Mucosa of stomach (tissue), 1 donor: ENCODE data around the gene THAP11.

ENCODE experiments used
- H3K27me3 ChIP-seq: one replicate; pipeline ENCODE4 v1.7.0; 2013; ENCODE audit warnings: mild to moderate bottlenecking, low read length; ENCODE audit not compliant: control insufficient read depth, insufficient read depth
- H3K36me3 ChIP-seq: one replicate; pipeline ENCODE4 v1.7.0; 2013; ENCODE audit warnings: low read length; ENCODE audit not compliant: control insufficient read depth, insufficient read depth
- H3K4me1 ChIP-seq: one replicate; pipeline ENCODE4 v1.7.0; 2013; ENCODE audit warnings: mild to moderate bottlenecking, low read length; ENCODE audit not compliant: control insufficient read depth, insufficient read depth
- H3K4me3 ChIP-seq: one replicate; pipeline ENCODE4 v1.7.0; 2013; ENCODE audit warnings: low read length
- H3K9ac ChIP-seq: one replicate; pipeline ENCODE4 v1.7.0; 2013; ENCODE audit warnings: mild to moderate bottlenecking, low read length, moderate library complexity
- H3K9me3 ChIP-seq: one replicate; pipeline ENCODE4 v1.7.0; 2013; ENCODE audit warnings: mild to moderate bottlenecking, low read length, moderate library complexity; ENCODE audit not compliant: control insufficient read depth
- donor health status: Pancreatic carcinoma.

The THAP11 gene

DNA sequence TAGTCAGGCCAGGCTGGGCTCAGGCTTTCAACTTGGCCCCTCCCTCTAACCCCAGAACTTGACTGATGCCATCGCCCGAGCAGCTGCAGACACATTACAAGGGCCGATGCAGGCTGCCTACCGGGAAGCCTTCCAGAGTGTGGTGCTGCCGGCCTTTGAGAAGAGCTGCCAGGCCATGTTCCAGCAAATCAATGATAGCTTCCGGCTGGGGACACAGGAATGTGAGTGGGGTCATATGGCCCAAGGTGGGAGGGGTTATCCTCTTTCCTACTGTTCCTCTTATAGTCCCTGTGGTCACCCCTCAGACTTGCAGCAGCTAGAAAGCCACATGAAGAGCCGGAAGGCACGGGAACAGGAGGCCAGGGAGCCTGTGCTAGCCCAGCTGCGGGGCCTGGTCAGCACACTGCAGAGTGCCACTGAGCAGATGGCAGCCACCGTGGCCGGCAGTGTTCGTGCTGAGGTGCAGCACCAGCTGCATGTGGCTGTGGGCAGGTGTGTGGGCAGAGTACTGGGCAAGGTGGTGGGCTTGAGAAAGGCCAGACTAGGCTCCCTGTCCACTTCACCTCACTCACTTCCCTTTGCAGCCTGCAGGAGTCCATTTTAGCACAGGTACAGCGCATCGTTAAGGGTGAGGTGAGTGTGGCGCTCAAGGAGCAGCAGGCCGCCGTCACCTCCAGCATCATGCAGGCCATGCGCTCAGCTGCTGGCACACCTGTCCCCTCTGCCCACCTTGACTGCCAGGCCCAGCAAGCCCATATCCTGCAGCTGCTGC is 40.4 kb downstream of the THAP11 start:
- peaks cover 48% of the 10 kb centered on the region for H3K36me3 ChIP-seq
- no peak overlapping the region for H3K9ac ChIP-seq
- H3K4me3 ChIP-seq: no peak overlapping the region
- no peaks in the 10 kb centered on the region for H3K27me3 ChIP-seq
- H3K4me1 ChIP-seq: peaks cover 10% of the 10 kb centered on the region
- no peaks in the 10 kb centered on the region for H3K9me3 ChIP-seq

DNA sequence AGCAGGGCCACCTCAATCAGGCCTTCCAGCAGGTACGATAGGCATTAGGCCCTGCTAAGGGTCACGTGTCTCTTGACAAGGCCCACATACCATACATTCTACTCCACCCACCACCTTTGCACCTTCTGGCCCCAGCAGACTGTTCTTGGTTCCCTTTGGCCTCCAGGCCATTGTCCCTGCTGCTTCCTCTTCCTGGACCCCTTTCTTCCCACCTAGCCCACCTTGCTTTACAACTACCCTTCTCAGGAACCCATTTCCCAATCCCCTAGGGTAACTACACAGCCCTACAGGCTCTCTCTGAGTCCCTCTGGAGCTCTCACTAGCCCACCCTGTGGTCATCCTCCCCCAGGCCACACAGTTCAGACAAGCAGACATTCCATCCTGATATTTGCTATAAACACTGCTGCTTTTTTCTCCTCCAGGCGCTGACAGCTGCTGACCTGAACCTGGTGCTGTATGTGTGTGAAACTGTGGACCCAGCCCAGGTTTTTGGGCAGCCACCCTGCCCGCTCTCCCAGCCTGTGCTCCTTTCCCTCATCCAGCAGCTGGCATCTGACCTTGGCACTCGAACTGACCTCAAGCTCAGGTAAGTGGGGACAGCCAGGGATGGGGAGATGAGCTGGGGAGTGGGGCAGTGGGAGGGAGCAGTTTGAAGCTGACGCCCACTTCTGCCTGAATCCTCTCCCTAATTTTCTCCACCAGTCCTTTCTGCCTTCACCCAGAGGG is 41.2 kb downstream of the THAP11 start:
- Histone ChIP-seq H3K36me3 (peaks cover 44% of the 10 kb centered on the region), H3K9ac (no peak overlapping the region), H3K4me1 (peaks cover 10% of the 10 kb centered on the region)

DNA sequence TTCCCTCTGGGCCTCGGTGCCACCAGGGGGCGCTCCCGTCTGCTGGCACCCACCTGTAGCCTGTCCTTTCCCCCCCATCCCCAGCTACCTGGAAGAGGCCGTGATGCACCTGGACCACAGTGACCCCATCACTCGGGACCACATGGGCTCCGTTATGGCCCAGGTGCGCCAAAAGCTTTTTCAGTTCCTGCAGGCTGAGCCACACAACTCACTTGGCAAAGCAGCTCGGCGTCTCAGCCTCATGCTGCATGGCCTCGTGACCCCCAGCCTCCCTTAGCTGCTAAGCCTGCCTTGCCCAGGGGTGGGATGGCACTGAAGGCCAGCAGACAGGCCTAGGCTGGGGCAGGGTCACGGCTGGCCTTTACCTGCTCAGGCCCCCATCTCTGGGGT is 41.7 kb downstream of the THAP11 start:
- peaks cover 10% of the 10 kb centered on the region for H3K4me1 ChIP-seq
- H3K36me3 ChIP-seq: peaks cover 44% of the 10 kb centered on the region
- H3K27me3 ChIP-seq: no peaks in the 10 kb centered on the region
- H3K9me3 ChIP-seq: no peaks in the 10 kb centered on the region
- no peak overlapping the region for H3K4me3 ChIP-seq
- no peak overlapping the region for H3K9ac ChIP-seq

More for the DNA sequence above, 41.2 kb downstream of the THAP11 start:
- H3K9me3 ChIP-seq: no peaks in the 10 kb centered on the region
- H3K4me3 ChIP-seq: no peak overlapping the region
- H3K27me3 ChIP-seq: no peaks in the 10 kb centered on the region

DNA sequence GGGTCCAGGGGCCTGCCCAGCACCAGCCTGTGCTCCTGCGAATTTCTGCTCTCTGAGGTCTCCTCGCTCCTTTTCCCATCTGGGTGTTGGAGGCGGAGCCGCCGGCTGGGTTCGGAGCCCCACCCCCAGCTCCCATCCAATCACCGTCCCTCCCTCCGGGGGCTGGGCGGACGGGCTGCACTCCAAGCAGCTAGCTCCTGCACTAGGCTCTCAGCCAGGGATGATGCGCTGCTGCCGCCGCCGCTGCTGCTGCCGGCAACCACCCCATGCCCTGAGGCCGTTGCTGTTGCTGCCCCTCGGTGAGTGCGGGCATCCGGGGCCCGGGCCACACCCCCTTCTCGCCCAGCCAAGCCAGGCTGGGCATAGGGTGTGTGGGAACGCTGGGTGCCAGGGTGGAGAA is 42.6 kb downstream of the THAP11 start, which contains the start of gene NRN1L:
Gene NRN1L (plus strand): TSS at position 202 of the 400 bp plus-strand sequence. CDS start 19 bp downstream, at position 221.
- H3K36me3 ChIP-seq: peaks cover 37% of the 10 kb centered on the region
- peaks cover 10% of the 10 kb centered on the region for H3K4me1 ChIP-seq
- H3K9ac ChIP-seq: no peak within 1 kb of the TSS
- no peaks in the 10 kb centered on the region for H3K9me3 ChIP-seq
- H3K27me3 ChIP-seq: no peaks in the 10 kb centered on the region
- H3K4me3 ChIP-seq: no peak within 1 kb of the TSS

DNA sequence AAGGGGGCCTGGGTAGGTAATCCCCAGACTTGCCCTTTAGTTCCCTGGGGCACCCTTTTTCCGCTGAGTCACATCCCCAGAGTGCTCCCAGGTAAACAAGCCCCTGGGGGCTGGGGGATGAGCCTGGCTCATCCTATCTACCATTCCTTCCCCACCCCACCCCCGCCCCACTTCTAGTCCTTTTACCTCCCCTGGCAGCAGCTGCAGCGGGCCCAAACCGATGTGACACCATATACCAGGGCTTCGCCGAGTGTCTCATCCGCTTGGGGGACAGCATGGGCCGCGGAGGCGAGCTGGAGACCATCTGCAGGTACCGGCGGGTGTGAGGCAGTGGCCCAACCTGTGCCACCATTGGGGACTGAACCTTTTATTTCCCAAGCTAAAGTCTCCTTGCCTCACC is 43.4 kb downstream of the THAP11 start:
- Histone ChIP-seq H3K27me3 (no peaks in the 10 kb centered on the region), H3K9me3 (no peaks in the 10 kb centered on the region), H3K4me3 (no peak overlapping the region), H3K36me3 (peaks cover 29% of the 10 kb centered on the region), H3K4me1 (peaks cover 10% of the 10 kb centered on the region), H3K9ac (no peak overlapping the region)

DNA sequence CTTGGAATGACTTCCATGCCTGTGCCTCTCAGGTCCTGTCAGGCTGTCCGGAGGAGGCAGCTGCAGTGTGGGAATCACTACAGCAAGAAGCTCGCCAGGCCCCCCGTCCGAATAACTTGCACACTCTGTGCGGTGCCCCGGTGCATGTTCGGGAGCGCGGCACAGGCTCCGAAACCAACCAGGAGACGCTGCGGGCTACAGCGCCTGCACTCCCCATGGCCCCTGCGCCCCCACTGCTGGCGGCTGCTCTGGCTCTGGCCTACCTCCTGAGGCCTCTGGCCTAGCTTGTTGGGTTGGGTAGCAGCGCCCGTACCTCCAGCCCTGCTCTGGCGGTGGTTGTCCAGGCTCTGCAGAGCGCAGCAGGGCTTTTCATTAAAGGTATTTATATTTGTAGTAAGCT is 43.9 kb downstream of the THAP11 start:
- no peaks in the 10 kb centered on the region for H3K9me3 ChIP-seq
- peaks cover 25% of the 10 kb centered on the region for H3K36me3 ChIP-seq
- H3K9ac ChIP-seq: no peak overlapping the region
- H3K4me1 ChIP-seq: peaks cover 10% of the 10 kb centered on the region
- H3K4me3 ChIP-seq: no peak overlapping the region
- no peaks in the 10 kb centered on the region for H3K27me3 ChIP-seq

DNA sequence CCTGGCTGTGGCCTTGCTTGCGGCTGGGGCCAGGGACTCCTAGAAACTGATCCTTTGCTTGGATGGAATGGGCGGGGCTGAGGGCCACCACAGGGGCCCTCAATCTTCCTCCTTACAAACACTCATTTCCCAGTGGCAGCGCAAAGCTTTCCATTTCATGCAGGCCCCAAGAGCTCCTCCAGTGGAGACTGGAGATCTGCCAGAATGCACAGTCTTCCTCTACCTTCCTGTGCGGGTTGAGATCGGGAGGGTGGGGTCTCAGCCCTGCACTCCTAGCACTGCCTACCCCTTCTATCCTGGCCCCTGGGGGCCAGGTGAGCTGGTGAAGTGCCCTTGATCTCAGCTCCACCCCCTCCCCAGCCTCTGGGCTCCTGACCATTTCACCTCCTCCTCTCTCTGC is 44.3 kb downstream of the THAP11 start:
- Histone ChIP-seq H3K36me3 (peaks cover 21% of the 10 kb centered on the region), H3K9ac (no peak overlapping the region), H3K4me3 (no peak overlapping the region), H3K27me3 (no peaks in the 10 kb centered on the region), H3K9me3 (no peaks in the 10 kb centered on the region), H3K4me1 (peaks cover 10% of the 10 kb centered on the region)

DNA sequence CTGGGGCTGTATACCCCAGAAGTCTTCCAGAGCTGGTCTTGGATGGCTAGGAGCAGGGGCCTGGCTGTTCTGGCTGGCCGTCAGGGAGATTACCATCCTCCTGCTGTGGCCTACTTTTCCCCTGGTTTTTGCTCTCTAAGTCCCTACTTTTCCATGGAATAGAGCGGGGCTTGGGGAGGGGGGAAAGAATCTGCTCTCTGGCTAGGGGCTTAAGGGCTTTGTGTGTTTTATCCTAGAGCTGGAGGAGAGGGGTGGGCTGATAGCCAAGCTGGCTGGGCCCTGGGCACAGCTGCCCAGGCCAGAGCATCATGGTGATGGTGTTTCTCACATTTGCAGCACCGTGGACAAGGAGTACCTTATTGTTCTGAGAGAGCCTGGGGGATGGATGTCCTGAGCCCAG is 46.2 kb downstream of the THAP11 start:
- H3K4me1 ChIP-seq: peaks cover 4% of the 10 kb centered on the region
- no peaks in the 10 kb centered on the region for H3K9me3 ChIP-seq
- no peak overlapping the region for H3K4me3 ChIP-seq
- H3K9ac ChIP-seq: no peak overlapping the region
- H3K27me3 ChIP-seq: no peaks in the 10 kb centered on the region
- peaks cover 6% of the 10 kb centered on the region for H3K36me3 ChIP-seq

DNA sequence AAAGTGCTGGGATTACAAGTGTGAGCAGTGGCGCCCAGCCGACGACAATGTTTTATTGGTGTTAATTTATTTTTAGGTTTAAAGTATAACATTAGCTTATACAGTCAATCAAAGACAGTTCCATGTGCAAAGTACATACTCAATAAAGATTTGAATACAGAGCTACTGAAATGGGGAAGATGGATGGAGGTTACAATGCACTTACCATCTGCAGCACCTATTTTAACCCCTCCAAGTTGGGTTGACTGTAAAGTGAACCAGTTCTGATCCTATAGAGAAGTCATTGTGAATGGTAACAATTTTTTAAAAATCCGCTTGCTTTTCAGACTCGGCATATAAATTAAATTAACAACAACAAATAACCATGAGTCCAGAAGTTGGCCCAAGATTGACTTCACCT is 50.3 kb downstream of the THAP11 start:
- Histone ChIP-seq H3K27me3 (no peaks in the 10 kb centered on the region), H3K4me3 (peak overlapping the region; percentile 33), H3K9me3 (no peaks in the 10 kb centered on the region), H3K9ac (peak overlapping the region; percentile 64), H3K36me3 (no peaks in the 10 kb centered on the region), H3K4me1 (peaks cover 21% of the 10 kb centered on the region)

DNA sequence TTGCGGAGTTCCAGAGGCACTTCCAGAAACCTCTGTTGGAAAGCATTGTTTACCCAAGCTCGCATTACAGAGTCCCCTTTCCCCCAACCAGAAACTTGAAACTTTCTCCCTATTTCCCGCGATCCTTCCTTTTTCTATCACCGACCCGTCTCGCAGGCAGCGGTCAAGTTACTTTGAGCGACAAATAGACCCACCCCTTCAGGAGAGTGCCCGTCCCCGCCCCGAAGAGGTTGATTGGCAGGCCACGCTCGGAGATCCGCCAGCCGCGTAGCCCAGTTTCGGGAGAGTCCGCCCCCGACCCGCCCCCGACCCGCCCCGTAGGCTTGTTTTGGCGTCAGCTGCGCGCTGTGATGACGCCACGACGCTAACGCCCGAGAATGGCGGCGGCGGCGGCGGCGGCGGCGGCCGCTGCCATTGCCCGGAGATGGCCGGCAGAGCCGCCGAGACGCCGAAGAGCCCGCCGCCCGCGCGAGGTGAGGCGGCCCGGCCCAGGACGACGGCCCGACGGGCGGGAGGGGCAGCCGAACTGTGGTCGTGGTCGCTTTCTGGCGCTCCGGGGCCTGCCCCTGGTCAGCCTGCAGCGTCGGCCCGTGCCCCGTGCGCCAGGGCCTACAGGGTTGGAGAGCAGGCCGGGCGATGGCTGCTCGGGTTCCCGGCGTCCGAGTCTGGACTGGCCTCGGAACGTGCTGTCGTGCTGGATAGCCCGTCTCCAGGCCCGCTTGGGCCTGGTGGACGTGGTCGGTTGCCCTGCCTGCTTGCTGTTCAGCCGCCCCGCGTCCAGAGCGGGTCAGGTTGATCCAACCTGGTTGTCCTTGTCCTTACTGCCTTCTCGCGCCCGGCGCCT is 51.0 kb downstream of the THAP11 start, which contains the start of gene PSKH1:
Gene PSKH1 (plus strand): TSS at position 356 of the 844 bp plus-strand sequence. CDS start 15,496 bp downstream, outside the sequence.
- H3K36me3 ChIP-seq: no peaks in the 10 kb centered on the region
- peaks cover 21% of the 10 kb centered on the region for H3K4me1 ChIP-seq
- no peaks in the 10 kb centered on the region for H3K9me3 ChIP-seq
- peak within 1 kb of the TSS; percentile 90 for H3K4me3 ChIP-seq
- H3K27me3 ChIP-seq: no peaks in the 10 kb centered on the region
- H3K9ac ChIP-seq: peak within 1 kb of the TSS; percentile 96
